K562 (cell line): Measurements from ENCODE around the gene NEDD4L. TPM values are rescaled to one million over a fixed set of nuclear protein-coding genes. Genes with fewer than 3 reads are reported as not detected.

Source experiments
- SPI1 ChIP-seq: IDR thresholded peaks from 2 replicates; pipeline ENCODE4 v1.6.1; 2011; ENCODE audit warnings: low read depth, low read length, control low read depth, borderline replicate concordance
- polyA plus RNA-seq, 8 experiments: library from polyadenylated mRNA; depleted of rRNA in 4 of 8; stranded (reverse) in 5 of 8; unstranded in 3 of 8; fragments of >200 nt; fragmentation: Nextera tagmentation in 2 of 8; fragmentation: Illumina TruSeq in 1 of 8; extraction: Ambion mirVana in 2 of 8; extraction: Trizol in 1 of 8; gene quantifications; 2 replicates each; pipeline versions ENCODE4 v1.2.1 to v1.2.3, GENCODE V29; 2011 to 2014; ENCODE audit warnings: inconsistent platforms in 1 of 8, missing spikeins in 1 of 8
- total RNA-seq, 7 experiments: library from RNA; depleted of rRNA in 6 of 7; stranded (reverse); fragments of >200 nt in 6 of 7; fragmentation: Illumina TruSeq in 2 of 7; extraction: Trizol in 2 of 7; gene quantifications; 2 replicates each; pipeline versions ENCODE4 v1.2.1 to v1.2.3, GENCODE V29; 2011 to 2021; ENCODE audit warnings: low replicate concordance in 1 of 7
- TF ChIP-seq, protein P1 (sequence below), 2 experiments: fragments of 450-650 bp; conservative IDR thresholded peaks; 2 replicates each; pipeline ENCODE4 v1.6.1; 2017; ENCODE audit warnings: mild to moderate bottlenecking in 2 of 2, moderate library complexity in 2 of 2
- TF ChIP-seq, protein P2 (sequence below): fragments of 250-450 bp; sonication (Bioruptor Pico); IDR thresholded peaks from 2 replicates; pipeline ENCODE4 v1.5.0; 2021; ENCODE audit warnings: mild to moderate bottlenecking, borderline replicate concordance

The NEDD4L gene
- total and polyA plus RNA-seq, 9 of the 15 experiments (the other 6 are each of a cell fraction or from before 2014, with no cell fraction given): 8.1 to 33.4 (median 19.9) TPM

- TF ChIP-seq, protein P1, sequence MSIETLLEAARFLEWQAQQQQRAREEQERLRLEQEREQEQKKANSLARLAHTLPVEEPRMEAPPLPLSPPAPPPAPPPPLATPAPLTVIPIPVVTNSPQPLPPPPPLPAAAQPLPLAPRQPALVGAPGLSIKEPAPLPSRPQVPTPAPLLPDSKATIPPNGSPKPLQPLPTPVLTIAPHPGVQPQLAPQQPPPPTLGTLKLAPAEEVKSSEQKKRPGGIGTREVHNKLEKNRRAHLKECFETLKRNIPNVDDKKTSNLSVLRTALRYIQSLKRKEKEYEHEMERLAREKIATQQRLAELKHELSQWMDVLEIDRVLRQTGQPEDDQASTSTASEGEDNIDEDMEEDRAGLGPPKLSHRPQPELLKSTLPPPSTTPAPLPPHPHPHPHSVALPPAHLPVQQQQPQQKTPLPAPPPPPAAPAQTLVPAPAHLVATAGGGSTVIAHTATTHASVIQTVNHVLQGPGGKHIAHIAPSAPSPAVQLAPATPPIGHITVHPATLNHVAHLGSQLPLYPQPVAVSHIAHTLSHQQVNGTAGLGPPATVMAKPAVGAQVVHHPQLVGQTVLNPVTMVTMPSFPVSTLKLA (conservative IDR thresholded peaks at IDR 0.05): 0 out of 4 replicates have a peak, but pooled peaks of 1 of the 2 experiments have one; percentile 42
- TF ChIP-seq SPI1: peak; percentile 60
- TF ChIP-seq, protein P2, sequence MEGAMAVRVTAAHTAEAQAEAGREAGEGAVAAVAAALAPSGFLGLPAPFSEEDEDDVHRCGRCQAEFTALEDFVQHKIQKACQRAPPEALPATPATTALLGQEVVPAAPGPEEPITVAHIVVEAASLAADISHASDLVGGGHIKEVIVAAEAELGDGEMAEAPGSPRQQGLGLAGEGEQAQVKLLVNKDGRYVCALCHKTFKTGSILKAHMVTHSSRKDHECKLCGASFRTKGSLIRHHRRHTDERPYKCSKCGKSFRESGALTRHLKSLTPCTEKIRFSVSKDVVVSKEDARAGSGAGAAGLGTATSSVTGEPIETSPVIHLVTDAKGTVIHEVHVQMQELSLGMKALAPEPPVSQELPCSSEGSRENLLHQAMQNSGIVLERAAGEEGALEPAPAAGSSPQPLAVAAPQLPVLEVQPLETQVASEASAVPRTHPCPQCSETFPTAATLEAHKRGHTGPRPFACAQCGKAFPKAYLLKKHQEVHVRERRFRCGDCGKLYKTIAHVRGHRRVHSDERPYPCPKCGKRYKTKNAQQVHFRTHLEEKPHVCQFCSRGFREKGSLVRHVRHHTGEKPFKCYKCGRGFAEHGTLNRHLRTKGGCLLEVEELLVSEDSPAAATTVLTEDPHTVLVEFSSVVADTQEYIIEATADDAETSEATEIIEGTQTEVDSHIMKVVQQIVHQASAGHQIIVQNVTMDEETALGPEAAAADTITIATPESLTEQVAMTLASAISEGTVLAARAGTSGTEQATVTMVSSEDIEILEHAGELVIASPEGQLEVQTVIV (CRISPR knock-in tag): no peak
- TF ChIP-seq, all 486 proteins: peak for 15
These were observed 158.0 kb downstream of the NEDD4L start (continued) for GRCh38 chr18:58201733-58202730.
